ENCODE data around the gene TAS1R2. TPM values are rescaled to one million over a fixed set of nuclear protein-coding genes. Genes with fewer than 3 reads are reported as not detected.
"Not testable (repeated sequence)": the region's sequence is repeated elsewhere in the genome, so short reads cannot be mapped to it uniquely, and the experiment has no call there.

The TAS1R2 gene
- total and polyA plus RNA-seq, 7 donors, result not detected

DNA sequence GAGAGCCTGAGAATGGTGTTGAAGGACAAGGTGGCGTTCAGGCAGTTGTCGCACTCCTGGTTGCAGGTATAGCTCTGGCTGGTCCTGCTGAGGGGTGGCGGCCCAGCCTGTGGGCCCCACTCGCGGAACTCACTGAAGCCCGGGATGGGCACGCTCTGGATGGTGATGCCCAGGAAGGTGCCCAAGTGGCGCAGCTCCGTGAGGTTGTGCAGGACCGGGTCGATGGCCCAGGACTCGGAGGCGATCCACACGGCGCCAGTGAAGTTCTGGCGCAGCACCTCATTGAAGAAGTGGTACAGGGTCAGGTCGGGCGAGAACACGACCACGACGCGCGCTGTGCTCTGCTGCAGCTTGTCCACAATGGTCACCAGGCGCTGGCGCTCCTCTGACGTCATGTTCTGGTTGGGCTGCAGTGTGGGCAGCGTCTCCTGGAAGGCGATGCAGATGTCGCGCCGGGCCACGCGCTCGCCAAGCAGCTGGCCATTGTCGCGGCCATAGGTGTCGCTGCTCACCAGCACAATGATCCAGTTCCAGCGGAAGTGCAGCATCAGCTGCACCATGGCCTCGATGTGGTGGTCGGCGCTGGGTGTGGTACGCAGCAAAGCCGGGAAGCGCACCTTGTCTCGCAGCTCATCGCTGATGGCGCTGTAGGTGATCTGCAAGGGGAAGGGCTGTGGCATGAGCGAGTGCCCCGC, 5.0 kb downstream of the TAS1R2 start:
- DNase-seq, result no peak
- intact Hi-C loops (cut with DNase I), result no loop called here
- WGBS, 3 donors, result 89 to 92% (median 90%) methylated on average over 49 of the region's 49 CpGs
- H3K27me3 ChIP-seq (ENCODE audit: insufficient read depth in 3 of 3, low read length in 2 of 3), result peaks cover 0 to 6% (median 2%) of the 10 kb centered on the region in 3 donors
- no peaks in the 10 kb centered on the region for H3K9me3 ChIP-seq
- no peak overlapping the region for H3K27ac ChIP-seq
- no peaks in the 10 kb centered on the region for H3K36me3 ChIP-seq (ENCODE audit: insufficient read depth in 1 of 2, low read depth in 1 of 2)
- no peak overlapping the region for H3K4me3 ChIP-seq
- no peaks in the 10 kb centered on the region for H3K4me1 ChIP-seq
- TF ChIP-seq, protein P1, sequence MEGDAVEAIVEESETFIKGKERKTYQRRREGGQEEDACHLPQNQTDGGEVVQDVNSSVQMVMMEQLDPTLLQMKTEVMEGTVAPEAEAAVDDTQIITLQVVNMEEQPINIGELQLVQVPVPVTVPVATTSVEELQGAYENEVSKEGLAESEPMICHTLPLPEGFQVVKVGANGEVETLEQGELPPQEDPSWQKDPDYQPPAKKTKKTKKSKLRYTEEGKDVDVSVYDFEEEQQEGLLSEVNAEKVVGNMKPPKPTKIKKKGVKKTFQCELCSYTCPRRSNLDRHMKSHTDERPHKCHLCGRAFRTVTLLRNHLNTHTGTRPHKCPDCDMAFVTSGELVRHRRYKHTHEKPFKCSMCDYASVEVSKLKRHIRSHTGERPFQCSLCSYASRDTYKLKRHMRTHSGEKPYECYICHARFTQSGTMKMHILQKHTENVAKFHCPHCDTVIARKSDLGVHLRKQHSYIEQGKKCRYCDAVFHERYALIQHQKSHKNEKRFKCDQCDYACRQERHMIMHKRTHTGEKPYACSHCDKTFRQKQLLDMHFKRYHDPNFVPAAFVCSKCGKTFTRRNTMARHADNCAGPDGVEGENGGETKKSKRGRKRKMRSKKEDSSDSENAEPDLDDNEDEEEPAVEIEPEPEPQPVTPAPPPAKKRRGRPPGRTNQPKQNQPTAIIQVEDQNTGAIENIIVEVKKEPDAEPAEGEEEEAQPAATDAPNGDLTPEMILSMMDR (IDR thresholded peaks at IDR 0.05), result no peak
- ATAC-seq, result no peak

DNA sequence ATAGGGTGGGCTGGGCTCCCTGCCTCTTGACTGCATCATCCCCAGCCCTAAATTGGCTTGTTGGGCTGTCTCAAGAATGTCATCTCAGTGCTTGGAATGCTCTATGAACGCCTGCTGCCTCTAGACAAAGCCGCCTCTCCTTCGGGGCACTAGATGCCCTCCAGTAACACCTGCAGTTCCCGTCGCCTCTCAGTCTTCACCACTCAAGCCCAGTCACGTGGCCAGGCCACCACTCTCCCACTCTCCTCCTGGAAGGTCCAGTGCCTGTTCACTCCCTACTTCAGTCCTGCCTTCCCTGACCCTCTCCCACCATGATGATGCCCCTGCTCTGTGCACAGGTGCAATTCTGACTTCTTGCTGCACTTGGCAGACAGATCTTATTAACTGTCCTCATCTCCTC, 7.0 kb downstream of the TAS1R2 start:
- peaks cover 0 to 8% (median 2%) of the 10 kb centered on the region in 3 donors for H3K27me3 ChIP-seq (ENCODE audit: insufficient read depth in 3 of 3, low read length in 2 of 3)

DNA sequence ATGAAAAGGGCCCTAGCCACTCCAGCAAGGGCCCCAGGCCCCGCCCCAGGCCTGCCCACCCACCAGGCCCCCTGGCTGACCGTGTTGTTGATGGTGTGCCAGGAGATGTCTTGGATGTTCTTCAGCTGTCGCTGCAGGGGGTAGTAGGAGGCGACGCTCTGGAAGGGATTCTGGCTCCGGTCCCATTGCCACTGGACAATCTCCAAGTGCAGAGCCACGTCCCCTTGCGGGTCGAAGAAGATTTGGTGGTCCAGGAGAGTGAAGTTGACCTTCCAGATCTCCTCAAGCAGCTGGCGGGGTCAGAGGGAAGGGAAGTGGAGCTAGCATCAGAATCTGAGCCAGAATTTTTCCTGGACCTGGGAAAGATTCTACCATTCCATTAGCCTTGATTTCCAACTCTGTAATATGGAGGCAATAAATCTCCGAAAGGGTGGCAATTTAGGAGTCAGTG, 10.2 kb downstream of the TAS1R2 start:
- TF ChIP-seq, protein P1 (IDR thresholded peaks at IDR 0.05), result no peak
- Histone ChIP-seq H3K4me3 (no peak overlapping the region), H3K4me1 (no peaks in the 10 kb centered on the region), H3K27me3 (ENCODE audit: insufficient read depth in 3 of 3, low read length in 2 of 3) (peaks cover 0 to 8% (median 2%) of the 10 kb centered on the region in 3 donors), H3K36me3 (ENCODE audit: insufficient read depth in 1 of 2, low read depth in 1 of 2) (no peaks in the 10 kb centered on the region), H3K9me3 (no peaks in the 10 kb centered on the region), H3K27ac (no peak overlapping the region)
- DNase-seq (no peak), ATAC-seq (no peak)
- intact Hi-C loops (cut with DNase I), result no loop called here
- 22 to 25% (median 24%) methylated on average over 11 of the region's 11 CpGs for WGBS, 3 donors

More for the DNA sequence above, 7.0 kb downstream of the TAS1R2 start:
- TF ChIP-seq, protein P1 (IDR thresholded peaks at IDR 0.05), result no peak
- Histone ChIP-seq H3K27ac (no peak overlapping the region), H3K4me3 (no peak overlapping the region), H3K36me3 (ENCODE audit: insufficient read depth in 1 of 2, low read depth in 1 of 2) (no peaks in the 10 kb centered on the region), H3K9me3 (no peaks in the 10 kb centered on the region), H3K4me1 (no peaks in the 10 kb centered on the region)
- WGBS, 3 donors, result 62 to 67% (median 62%) methylated on average over 6 of the region's 6 CpGs
- ATAC-seq, result no peak
- intact Hi-C loops (cut with DNase I), result no loop called here
- no peak for DNase-seq

DNA sequence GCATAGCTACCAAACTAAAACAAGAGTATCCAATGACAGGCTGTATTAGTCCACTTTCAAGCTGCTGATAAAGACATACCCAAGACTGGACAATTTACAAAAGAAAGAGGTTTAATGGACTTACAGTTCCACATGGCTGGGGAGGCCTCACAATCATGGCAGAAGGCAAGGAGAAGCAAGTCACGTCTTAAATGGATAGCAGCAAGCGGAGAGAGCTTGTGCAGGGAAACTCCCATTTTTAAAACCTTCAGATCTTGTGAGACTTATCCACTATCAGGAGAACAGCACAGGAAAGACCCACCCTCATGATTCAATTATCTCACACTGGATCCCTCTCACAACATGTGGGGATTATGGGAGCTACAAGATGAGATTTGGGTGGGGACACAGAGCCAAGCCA, 11.7 kb downstream of the TAS1R2 start:
- H3K36me3 ChIP-seq (ENCODE audit: insufficient read depth in 1 of 2, low read depth in 1 of 2); H3K9me3 ChIP-seq; ATAC-seq; intact Hi-C loops (cut with DNase I); DNase-seq; H3K27me3 ChIP-seq (ENCODE audit: insufficient read depth in 3 of 3, low read length in 2 of 3); H3K4me1 ChIP-seq; H3K27ac ChIP-seq; H3K4me3 ChIP-seq: not testable (repeated sequence)
- WGBS, 3 donors, result 68 to 90% (median 88%) methylated on average over 2 of the region's 2 CpGs

DNA sequence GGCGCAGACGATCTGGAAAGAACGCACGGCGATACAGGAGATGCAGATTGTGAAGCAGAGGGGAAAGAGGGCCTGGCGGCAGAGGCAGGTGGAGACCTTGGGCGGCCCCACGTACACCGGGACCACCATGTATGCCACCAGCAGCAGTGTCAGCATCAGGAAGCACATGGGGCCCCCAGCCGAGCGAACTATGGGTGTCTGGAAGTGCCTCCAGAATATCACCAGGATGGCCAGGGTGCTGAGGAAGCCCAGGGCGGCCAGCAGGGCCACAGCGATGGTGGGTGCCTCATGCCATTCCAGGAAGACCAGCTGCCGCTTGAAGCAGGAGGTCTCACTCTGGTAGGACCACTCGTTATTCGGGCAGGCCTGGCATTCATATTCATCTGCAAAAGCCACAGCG, 19.3 kb downstream of the TAS1R2 start:
- Histone ChIP-seq H3K4me1 (no peaks in the 10 kb centered on the region), H3K36me3 (ENCODE audit: insufficient read depth in 1 of 2, low read depth in 1 of 2) (no peaks in the 10 kb centered on the region), H3K4me3 (no peak overlapping the region), H3K9me3 (no peaks in the 10 kb centered on the region), H3K27me3 (ENCODE audit: insufficient read depth in 3 of 3, low read length in 2 of 3) (peaks cover 0 to 9% (median 4%) of the 10 kb centered on the region in 3 donors), H3K27ac (no peak overlapping the region)
- DNase-seq (no peak), ATAC-seq (no peak)
- intact Hi-C loops (cut with DNase I), result no loop called here
- TF ChIP-seq, protein P1 (IDR thresholded peaks at IDR 0.05), result no peak
- WGBS, 3 donors, result 91 to 97% (median 95%) methylated on average over 17 of the region's 17 CpGs

Measured in psoas muscle (tissue), 8 donors.